ENCODE results near the gene RAF1. TPM values are rescaled to one million over a fixed set of nuclear protein-coding genes. Genes with fewer than 3 reads are reported as not detected.
"Not testable (repeated sequence)": the region's sequence is repeated elsewhere in the genome, so short reads cannot be mapped to it uniquely, and the experiment has no call there.

Gene RAF1
- total and polyA plus RNA-seq, 3 donors from 2014 or later, result 68.7 to 138 (median 133) TPM

- intact Hi-C loops (cut with DNase I; ENCODE audit: low total_unique reads), result no loop called here
- Histone ChIP-seq H3K27me3 (no peaks in the 10 kb centered on the region), H3K4me3 (no peak overlapping the region), H3K9me3 (no peaks in the 10 kb centered on the region), H3K27ac (no peak overlapping the region), H3K36me3 (ENCODE audit: low read depth, missing control alignments) (no peaks in the 10 kb centered on the region), H3K4me1 (peaks cover 10% of the 10 kb centered on the region)
- TF ChIP-seq CTCF (IDR thresholded peaks at IDR 0.05), result no peak
- TF ChIP-seq POLR2A (IDR thresholded peaks at IDR 0.05), result no peak
- DNase-seq, result no peak
- 95 to 96% methylated on average over 1 of the region's 1 CpG for WGBS, 2 donors
These were observed 35.1 kb downstream of the RAF1 start for GRCh38 chr3:12628813-12629212.

DNA sequence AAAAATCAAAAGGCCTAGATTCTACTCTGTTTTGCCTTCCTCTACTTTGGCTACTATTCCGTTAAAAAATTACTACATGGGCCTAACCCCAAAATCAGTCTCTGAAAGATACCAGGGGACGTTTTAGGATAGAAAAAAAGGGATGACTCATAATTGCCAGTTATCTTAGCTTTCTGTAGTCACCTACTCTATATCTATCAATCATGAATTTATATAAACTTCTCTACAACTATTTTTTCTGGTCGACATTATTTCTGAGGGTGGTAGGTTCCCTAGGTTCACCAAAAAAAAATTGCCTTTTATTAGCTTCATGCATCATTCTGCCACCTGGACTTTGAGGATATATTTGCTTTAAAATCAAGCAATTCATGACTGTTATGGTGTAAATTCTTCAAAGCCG is 36.5 kb downstream of the RAF1 start:
- H3K4me1 ChIP-seq, result peaks cover 7% of the 10 kb centered on the region
- H3K27me3 ChIP-seq, result no peaks in the 10 kb centered on the region
- H3K4me3 ChIP-seq, result no peak overlapping the region
- intact Hi-C loops (cut with DNase I; ENCODE audit: low total_unique reads), result no loop called here
- H3K27ac ChIP-seq, result no peak overlapping the region
- DNase-seq, result no peak
- TF ChIP-seq POLR2A (IDR thresholded peaks at IDR 0.05), result no peak
- no peaks in the 10 kb centered on the region for H3K9me3 ChIP-seq
- 62 to 67% methylated on average over 4 of the region's 4 CpGs for WGBS, 2 donors
- H3K36me3 ChIP-seq (ENCODE audit: low read depth, missing control alignments), result no peaks in the 10 kb centered on the region

DNA sequence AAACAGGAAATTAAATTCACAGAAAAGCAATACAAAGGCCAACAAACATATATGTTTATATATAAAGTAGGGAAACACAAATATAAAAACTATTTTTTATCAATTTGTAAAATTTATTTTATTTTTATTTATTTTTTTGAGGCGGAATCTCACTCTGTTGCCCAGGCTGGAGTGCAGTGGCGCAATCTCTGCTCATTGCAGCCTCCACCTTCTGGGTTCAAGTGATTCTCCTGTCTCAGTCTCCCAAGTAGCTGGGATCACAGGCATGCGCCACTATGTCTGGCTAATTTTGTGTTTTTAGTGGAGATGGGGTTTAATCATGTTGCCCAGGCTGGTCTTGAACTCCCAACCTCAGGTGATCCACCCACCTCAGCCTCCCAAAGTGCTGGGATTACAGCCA is 39.0 kb downstream of the RAF1 start:
- H3K4me3 ChIP-seq; H3K27ac ChIP-seq; H3K36me3 ChIP-seq (ENCODE audit: low read depth, missing control alignments); DNase-seq; intact Hi-C loops (cut with DNase I; ENCODE audit: low total_unique reads); H3K4me1 ChIP-seq; H3K9me3 ChIP-seq; H3K27me3 ChIP-seq: not testable (repeated sequence)
- WGBS, 2 donors, result 90 to 93% methylated on average over 3 of the region's 3 CpGs

DNA sequence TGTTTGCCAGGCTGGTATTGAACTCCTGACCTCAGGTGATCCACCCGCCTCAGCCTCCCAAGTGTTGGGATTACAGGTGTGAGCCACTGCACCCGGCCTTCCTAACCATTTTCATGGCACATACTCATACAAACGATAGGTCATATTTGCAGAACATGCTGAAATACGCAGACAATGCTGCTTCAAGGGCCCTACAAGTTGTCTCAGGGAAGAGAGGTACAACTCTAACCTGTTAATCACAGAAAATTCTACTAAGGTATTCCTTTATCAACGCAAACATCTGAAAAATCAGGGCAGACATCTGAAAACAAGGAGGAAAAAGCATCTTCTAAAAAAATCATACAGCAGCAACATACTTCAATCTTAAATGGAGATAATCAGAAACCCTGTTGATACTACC is 39.9 kb downstream of the RAF1 start:
- Histone ChIP-seq H3K4me1 (no peaks in the 10 kb centered on the region), H3K9me3 (no peaks in the 10 kb centered on the region), H3K27me3 (no peaks in the 10 kb centered on the region), H3K27ac (no peak overlapping the region), H3K36me3 (ENCODE audit: low read depth, missing control alignments) (no peaks in the 10 kb centered on the region), H3K4me3 (no peak overlapping the region)
- 85 to 87% methylated on average over 5 of the region's 5 CpGs for WGBS, 2 donors
- no peak for TF ChIP-seq CTCF (IDR thresholded peaks at IDR 0.05)
- TF ChIP-seq POLR2A (IDR thresholded peaks at IDR 0.05), result no peak
- intact Hi-C loops (cut with DNase I; ENCODE audit: low total_unique reads), result no loop called here
- no peak for DNase-seq

GRCh38 chr3:12622335-12622734 is 41.6 kb downstream of the RAF1 start:
- TF ChIP-seq CTCF (IDR thresholded peaks at IDR 0.05) (no peak), POLR2A (IDR thresholded peaks at IDR 0.05) (no peak)
- Histone ChIP-seq H3K4me3 (no peak overlapping the region), H3K36me3 (ENCODE audit: low read depth, missing control alignments) (no peaks in the 10 kb centered on the region), H3K4me1 (no peaks in the 10 kb centered on the region), H3K27ac (no peak overlapping the region), H3K9me3 (no peaks in the 10 kb centered on the region), H3K27me3 (no peaks in the 10 kb centered on the region)
- intact Hi-C loops (cut with DNase I; ENCODE audit: low total_unique reads), result no loop called here
- DNase-seq, result no peak
- WGBS, 2 donors, result 72 to 74% methylated on average over 4 of the region's 4 CpGs

DNA sequence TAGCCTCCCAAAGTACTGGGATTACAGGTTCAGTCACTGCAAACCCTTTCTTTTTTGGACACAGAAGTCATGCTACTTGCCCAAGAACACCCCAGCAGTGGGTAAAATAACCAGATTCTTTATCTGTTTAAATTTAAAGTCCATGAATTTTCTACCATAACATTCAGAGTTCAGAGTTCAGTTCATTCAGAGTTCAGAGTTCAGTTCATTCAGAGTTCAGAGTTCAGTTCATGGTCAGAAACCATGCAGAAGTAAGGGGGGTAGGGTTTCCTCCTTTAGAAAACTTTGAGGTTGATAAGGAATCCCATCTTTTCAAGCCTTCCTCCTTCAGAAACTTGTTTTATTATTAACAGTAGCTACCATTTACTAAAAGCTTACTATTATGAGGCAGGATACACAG is 43.2 kb downstream of the RAF1 start:
- Histone ChIP-seq H3K36me3 (ENCODE audit: low read depth, missing control alignments) (no peaks in the 10 kb centered on the region), H3K4me3 (no peak overlapping the region), H3K27me3 (no peaks in the 10 kb centered on the region), H3K27ac (no peak overlapping the region), H3K4me1 (no peaks in the 10 kb centered on the region), H3K9me3 (no peaks in the 10 kb centered on the region)
- intact Hi-C loops (cut with DNase I; ENCODE audit: low total_unique reads), result no loop called here
- TF ChIP-seq CTCF (IDR thresholded peaks at IDR 0.05) (no peak), POLR2A (IDR thresholded peaks at IDR 0.05) (no peak)
- DNase-seq, result no peak
